ENCODE measurements around the gene APH1B.

The APH1B gene

GRCh38 chr15:63330926-63331325 lies 53.5 kb downstream of the APH1B start:
- Histone ChIP-seq H2BK12ac (ENCODE audit: low read length in 2 of 2) (no peak overlapping the region), H3K27me3 (ENCODE audit: control insufficient read depth in 1 of 2, insufficient read depth in 1 of 2, low read length in 2 of 2) (no peaks in the 10 kb centered on the region), H3K27ac (ENCODE audit: low read length, poor library complexity, severe bottlenecking) (no peak overlapping the region), H3K18ac (ENCODE audit: low read depth in 1 of 2, low read length in 2 of 2) (no peak overlapping the region), H3K36me3 (ENCODE audit: control insufficient read depth in 1 of 2, insufficient read depth in 2 of 2, low read depth in 1 of 2, low read length in 2 of 2) (peaks cover 5 to 84% of the 10 kb centered on the region in 2 experiments), H3K4me2 (ENCODE audit: low read length, poor library complexity, severe bottlenecking) (no peak overlapping the region), H3K4me1 (ENCODE audit: control insufficient read depth, insufficient read depth, low read depth, low read length) (peaks cover 12% of the 10 kb centered on the region), H4K91ac (ENCODE audit: low read length) (no peak overlapping the region), H2AFZ (ENCODE audit: low read depth, low read length) (no peak overlapping the region), H3K23ac (ENCODE audit: low read length in 2 of 2) (no peak overlapping the region), H2AK5ac (ENCODE audit: low read length, severe bottlenecking) (no peak overlapping the region), H4K8ac (ENCODE audit: low read length) (no peak overlapping the region), H3K79me1 (replicated peaks; ENCODE audit: low read length, poor library complexity, severe bottlenecking) (no peaks in the 10 kb centered on the region), H2BK120ac (ENCODE audit: low read depth, low read length) (no peak overlapping the region), H2BK15ac (ENCODE audit: low read depth, poor library complexity, severe bottlenecking) (no peak overlapping the region), H3K4ac (ENCODE audit: low read depth in 1 of 2, low read length in 2 of 2) (no peak overlapping the region), H2BK5ac (ENCODE audit: low read depth, low read length, poor library complexity, severe bottlenecking) (no peak overlapping the region), H3K9me3 (ENCODE audit: control insufficient read depth, low read length) (no peaks in the 10 kb centered on the region), H3K14ac (ENCODE audit: low read length in 2 of 2) (no peak overlapping the region), H3K4me3 (ENCODE audit: insufficient read depth in 1 of 2, low read depth in 1 of 2, low read length in 2 of 2) (no peak overlapping the region), H3K9ac (ENCODE audit: low read length) (no peak overlapping the region)
- WGBS: 96% methylated on average over 10 of the region's 10 CpGs
- DNase-seq: no peak

- Histone ChIP-seq H4K8ac (ENCODE audit: low read length) (no peak overlapping the region), H2AK5ac (ENCODE audit: low read length, severe bottlenecking) (no peak overlapping the region), H2BK5ac (ENCODE audit: low read depth, low read length, poor library complexity, severe bottlenecking) (no peak overlapping the region), H3K4me3 (ENCODE audit: insufficient read depth in 1 of 2, low read depth in 1 of 2, low read length in 2 of 2) (no peak overlapping the region), H3K4me2 (ENCODE audit: low read length, poor library complexity, severe bottlenecking) (no peak overlapping the region), H3K27me3 (ENCODE audit: control insufficient read depth in 1 of 2, insufficient read depth in 1 of 2, low read length in 2 of 2) (no peaks in the 10 kb centered on the region), H3K18ac (ENCODE audit: low read depth in 1 of 2, low read length in 2 of 2) (no peak overlapping the region), H3K4ac (ENCODE audit: low read depth in 1 of 2, low read length in 2 of 2) (no peak overlapping the region), H3K14ac (ENCODE audit: low read length in 2 of 2) (peak overlapping the region in 1 of 2 experiments; percentile 44), H3K79me1 (replicated peaks; ENCODE audit: low read length, poor library complexity, severe bottlenecking) (no peaks in the 10 kb centered on the region), H3K36me3 (ENCODE audit: control insufficient read depth in 1 of 2, insufficient read depth in 2 of 2, low read depth in 1 of 2, low read length in 2 of 2) (peaks cover 6 to 83% of the 10 kb centered on the region in 2 experiments), H2AFZ (ENCODE audit: low read depth, low read length) (no peak overlapping the region), H2BK15ac (ENCODE audit: low read depth, poor library complexity, severe bottlenecking) (no peak overlapping the region), H3K9me3 (ENCODE audit: control insufficient read depth, low read length) (no peaks in the 10 kb centered on the region), H3K23ac (ENCODE audit: low read length in 2 of 2) (no peak overlapping the region), H3K9ac (ENCODE audit: low read length) (no peak overlapping the region), H2BK120ac (ENCODE audit: low read depth, low read length) (no peak overlapping the region), H4K91ac (ENCODE audit: low read length) (no peak overlapping the region), H3K4me1 (ENCODE audit: control insufficient read depth, insufficient read depth, low read depth, low read length) (peaks cover 12% of the 10 kb centered on the region), H3K27ac (ENCODE audit: low read length, poor library complexity, severe bottlenecking) (no peak overlapping the region), H2BK12ac (ENCODE audit: low read length in 2 of 2) (no peak overlapping the region)
- no peak for DNase-seq
- WGBS: 93% methylated on average over 12 of the region's 12 CpGs
Observed at GRCh38 chr15:63331456-63331855, 54.1 kb downstream of the APH1B start.

GRCh38 chr15:63332367-63333124 lies 55.1 kb downstream of the APH1B start:
- Histone ChIP-seq H3K23ac (ENCODE audit: low read length in 2 of 2) (no peak overlapping the region), H2BK15ac (ENCODE audit: low read depth, poor library complexity, severe bottlenecking) (no peak overlapping the region), H3K14ac (ENCODE audit: low read length in 2 of 2) (no peak overlapping the region), H3K4me2 (ENCODE audit: low read length, poor library complexity, severe bottlenecking) (no peak overlapping the region), H2BK5ac (ENCODE audit: low read depth, low read length, poor library complexity, severe bottlenecking) (no peak overlapping the region), H3K4ac (ENCODE audit: low read depth in 1 of 2, low read length in 2 of 2) (no peak overlapping the region), H3K9ac (ENCODE audit: low read length) (no peak overlapping the region), H3K9me3 (ENCODE audit: control insufficient read depth, low read length) (no peaks in the 10 kb centered on the region), H3K27me3 (ENCODE audit: control insufficient read depth in 1 of 2, insufficient read depth in 1 of 2, low read length in 2 of 2) (no peaks in the 10 kb centered on the region), H3K79me1 (replicated peaks; ENCODE audit: low read length, poor library complexity, severe bottlenecking) (no peaks in the 10 kb centered on the region), H4K8ac (ENCODE audit: low read length) (no peak overlapping the region), H3K27ac (ENCODE audit: low read length, poor library complexity, severe bottlenecking) (no peak overlapping the region), H2AK5ac (ENCODE audit: low read length, severe bottlenecking) (no peak overlapping the region), H2BK120ac (ENCODE audit: low read depth, low read length) (no peak overlapping the region), H4K91ac (ENCODE audit: low read length) (no peak overlapping the region), H2AFZ (ENCODE audit: low read depth, low read length) (no peak overlapping the region), H3K4me3 (ENCODE audit: insufficient read depth in 1 of 2, low read depth in 1 of 2, low read length in 2 of 2) (no peak overlapping the region), H3K18ac (ENCODE audit: low read depth in 1 of 2, low read length in 2 of 2) (peak overlapping the region in 1 of 2 experiments; percentile 18), H3K36me3 (ENCODE audit: control insufficient read depth in 1 of 2, insufficient read depth in 2 of 2, low read depth in 1 of 2, low read length in 2 of 2) (peaks cover 6 to 82% of the 10 kb centered on the region in 2 experiments), H2BK12ac (ENCODE audit: low read length in 2 of 2) (no peak overlapping the region), H3K4me1 (ENCODE audit: control insufficient read depth, insufficient read depth, low read depth, low read length) (peaks cover 12% of the 10 kb centered on the region)
- 34% methylated on average over 8 of the region's 9 CpGs for WGBS
- DNase-seq: peak; percentile 71

- no peak overlapping the region for H3K18ac ChIP-seq (ENCODE audit: low read depth in 1 of 2, low read length in 2 of 2)
- no peak overlapping the region for H3K4ac ChIP-seq (ENCODE audit: low read depth in 1 of 2, low read length in 2 of 2)
- H4K8ac ChIP-seq (ENCODE audit: low read length): no peak overlapping the region
- no peak overlapping the region for H3K27ac ChIP-seq (ENCODE audit: low read length, poor library complexity, severe bottlenecking)
- H4K91ac ChIP-seq (ENCODE audit: low read length): no peak overlapping the region
- H3K4me2 ChIP-seq (ENCODE audit: low read length, poor library complexity, severe bottlenecking): no peak overlapping the region
- peaks cover 8 to 93% of the 10 kb centered on the region in 2 experiments for H3K36me3 ChIP-seq (ENCODE audit: control insufficient read depth in 1 of 2, insufficient read depth in 2 of 2, low read depth in 1 of 2, low read length in 2 of 2)
- H2BK5ac ChIP-seq (ENCODE audit: low read depth, low read length, poor library complexity, severe bottlenecking): no peak overlapping the region
- H2BK120ac ChIP-seq (ENCODE audit: low read depth, low read length): no peak overlapping the region
- no peak overlapping the region for H2BK12ac ChIP-seq (ENCODE audit: low read length in 2 of 2)
- no peak overlapping the region for H3K23ac ChIP-seq (ENCODE audit: low read length in 2 of 2)
- H3K14ac ChIP-seq (ENCODE audit: low read length in 2 of 2): no peak overlapping the region
- peaks cover 27% of the 10 kb centered on the region for H3K4me1 ChIP-seq (ENCODE audit: control insufficient read depth, insufficient read depth, low read depth, low read length)
- H3K79me1 ChIP-seq (replicated peaks; ENCODE audit: low read length, poor library complexity, severe bottlenecking): no peaks in the 10 kb centered on the region
- H3K9me3 ChIP-seq (ENCODE audit: control insufficient read depth, low read length): no peaks in the 10 kb centered on the region
- no peak overlapping the region for H3K4me3 ChIP-seq (ENCODE audit: insufficient read depth in 1 of 2, low read depth in 1 of 2, low read length in 2 of 2)
- H2AK5ac ChIP-seq (ENCODE audit: low read length, severe bottlenecking): peak overlapping the region; percentile 58
- WGBS: 91% methylated on average over 2 of the region's 2 CpGs
- H2AFZ ChIP-seq (ENCODE audit: low read depth, low read length): no peak overlapping the region
- H2BK15ac ChIP-seq (ENCODE audit: low read depth, poor library complexity, severe bottlenecking): no peak overlapping the region
- no peaks in the 10 kb centered on the region for H3K27me3 ChIP-seq (ENCODE audit: control insufficient read depth in 1 of 2, insufficient read depth in 1 of 2, low read length in 2 of 2)
- H3K9ac ChIP-seq (ENCODE audit: low read length): peak overlapping the region; percentile 52
- DNase-seq: no peak
Observed at GRCh38 chr15:63334821-63335220, 57.4 kb downstream of the APH1B start.
